ENCODE results near the gene PPAT. TPM values are rescaled to one million over a fixed set of nuclear protein-coding genes. Genes with fewer than 3 reads are reported as not detected.
A peak's percentile ranks its signal among the peaks of the same experiment; 100 is the strongest.

Gene PPAT
- total and polyA plus RNA-seq, 12 donors = 0.66 to 5.2 (median 2.8) TPM

GRCh38 chr4:56469489-56470210 lies 34.2 kb upstream of the PPAT start:
- peaks cover 5 to 41% (median 35%) of the 10 kb centered on the region in 9 donors for H3K4me1 ChIP-seq
- no peak overlapping the region for H3K4me3 ChIP-seq
- intact Hi-C loops (cut with DNase I) = loop anchor here in 2 of 10 donors (5.0 to 10.0 kb wide), 2 partner anchors 32 to 505 kb away; partner anchors contain the start of genes NOA1 (in 1 of the 2), PAICS (in 1 of the 2), POLR2B (in 1 of the 2) and PPAT (in 1 of the 2)
- H3K27ac ChIP-seq = no peak overlapping the region
- no peaks in the 10 kb centered on the region for H3K27me3 ChIP-seq
- TF ChIP-seq CTCF (IDR thresholded peaks at IDR 0.05) = no peak
- 70 to 76% methylated on average over 6 of the region's 6 CpGs for WGBS, 2 donors
- ATAC-seq (no peak), DNase-seq (no peak)
- peaks cover 0 to 52% (median 35%) of the 10 kb centered on the region in 9 donors for H3K36me3 ChIP-seq
- H3K9me3 ChIP-seq = no peaks in the 10 kb centered on the region

GRCh38 chr4:56468097-56468422 lies 32.6 kb upstream of the PPAT start:
- peak overlapping the region in 9 of 10 donors; percentile 80 to 93 (median 88) for H3K27ac ChIP-seq
- ATAC-seq (peak; percentile 28 to 74 (median 59)), DNase-seq (no peak)
- TF ChIP-seq CTCF (IDR thresholded peaks at IDR 0.05) = no peak
- no peaks in the 10 kb centered on the region for H3K27me3 ChIP-seq
- H3K36me3 ChIP-seq = peaks cover 0 to 50% (median 26%) of the 10 kb centered on the region in 9 donors
- H3K4me3 ChIP-seq = peak overlapping the region; percentile 83 to 99 (median 91)
- no peaks in the 10 kb centered on the region for H3K9me3 ChIP-seq
- H3K4me1 ChIP-seq = peaks cover 5 to 47% (median 38%) of the 10 kb centered on the region in 9 donors
- intact Hi-C loops (cut with DNase I) = loop anchor here in 1 of 10 donors (10.0 kb wide), 1 partner anchor 507 kb away; the partner anchor contains the start of genes NOA1 and POLR2B
- WGBS, 2 donors = 1 to 3% methylated on average over 10 of the region's 10 CpGs

GRCh38 chr4:56467284-56468096 lies 32.1 kb upstream of the PPAT start, which contains the start of gene SRP72:
Gene SRP72 (plus strand): TSS chr4:56467617. CDS start chr4:56467636, 19 bp downstream.
- WGBS, 2 donors = 1% methylated on average over 62 of the region's 62 CpGs
- intact Hi-C loops (cut with DNase I) = loop anchor here in 3 of 10 donors (1.0 to 10.0 kb wide), 3 partner anchors 31 to 507 kb away; partner anchors contain the start of genes NOA1 (in 1 of the 3), PAICS (in 1 of the 3) and POLR2B (in 1 of the 3)

More at GRCh38 chr4:56467284-56468096, 32.1 kb upstream of the PPAT start, which contains the start of gene SRP72:
- DNase-seq (peak; percentile 85 to 88), ATAC-seq (peak; percentile 97 to 99 (median 98))
- Histone ChIP-seq H3K27ac (peak within 1 kb of the TSS; percentile 49 to 93 (median 88)), H3K4me3 (peak within 1 kb of the TSS; percentile 83 to 99 (median 91)), H3K9me3 (no peaks in the 10 kb centered on the region), H3K27me3 (no peaks in the 10 kb centered on the region), H3K4me1 (peaks cover 5 to 47% (median 38%) of the 10 kb centered on the region in 9 donors), H3K36me3 (peaks cover 0 to 50% (median 20%) of the 10 kb centered on the region in 9 donors)
- no peak for TF ChIP-seq CTCF (IDR thresholded peaks at IDR 0.05)
